Fibroblast of the aortic adventitia (primary cell): ENCODE results near the gene CACTIN. TPM values are rescaled to one million over a fixed set of nuclear protein-coding genes. Genes with fewer than 3 reads are reported as not detected.

Experiments
- DNase-seq: peaks from one replicate; pipeline ENCODE4 v3.0.0-alpha.2; 2010; ENCODE audit warnings: low read depth
- H3K4me3 ChIP-seq: 2 replicates; pipeline ENCODE4 v1.5.1; 2011; ENCODE audit warnings: low read depth, mild to moderate bottlenecking, control low read depth, low read length, moderate library complexity
- total RNA-seq: library from RNA; depleted of rRNA; stranded (reverse); fragments of >200 nt; gene quantifications from 2 replicates; pipeline ENCODE4 v1.2.3, GENCODE V29; 2012; ENCODE audit warnings: low replicate concordance
- TF ChIP-seq, protein P1 (sequence below): IDR thresholded peaks from 2 replicates; pipeline ENCODE4 v1.5.1; 2011; ENCODE audit warnings: mild to moderate bottlenecking, low read length, control low read depth, inconsistent platforms; ENCODE audit not compliant: insufficient read depth

Gene CACTIN
- total RNA-seq, 1 donor = 15.7 TPM

GRCh38 chr19:3605361-3605760, 21.2 kb downstream of the CACTIN start:
- peak overlapping the region; percentile 76 for H3K4me3 ChIP-seq
- DNase-seq = no peak
- TF ChIP-seq, protein P1, sequence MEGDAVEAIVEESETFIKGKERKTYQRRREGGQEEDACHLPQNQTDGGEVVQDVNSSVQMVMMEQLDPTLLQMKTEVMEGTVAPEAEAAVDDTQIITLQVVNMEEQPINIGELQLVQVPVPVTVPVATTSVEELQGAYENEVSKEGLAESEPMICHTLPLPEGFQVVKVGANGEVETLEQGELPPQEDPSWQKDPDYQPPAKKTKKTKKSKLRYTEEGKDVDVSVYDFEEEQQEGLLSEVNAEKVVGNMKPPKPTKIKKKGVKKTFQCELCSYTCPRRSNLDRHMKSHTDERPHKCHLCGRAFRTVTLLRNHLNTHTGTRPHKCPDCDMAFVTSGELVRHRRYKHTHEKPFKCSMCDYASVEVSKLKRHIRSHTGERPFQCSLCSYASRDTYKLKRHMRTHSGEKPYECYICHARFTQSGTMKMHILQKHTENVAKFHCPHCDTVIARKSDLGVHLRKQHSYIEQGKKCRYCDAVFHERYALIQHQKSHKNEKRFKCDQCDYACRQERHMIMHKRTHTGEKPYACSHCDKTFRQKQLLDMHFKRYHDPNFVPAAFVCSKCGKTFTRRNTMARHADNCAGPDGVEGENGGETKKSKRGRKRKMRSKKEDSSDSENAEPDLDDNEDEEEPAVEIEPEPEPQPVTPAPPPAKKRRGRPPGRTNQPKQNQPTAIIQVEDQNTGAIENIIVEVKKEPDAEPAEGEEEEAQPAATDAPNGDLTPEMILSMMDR = no peak

DNA sequence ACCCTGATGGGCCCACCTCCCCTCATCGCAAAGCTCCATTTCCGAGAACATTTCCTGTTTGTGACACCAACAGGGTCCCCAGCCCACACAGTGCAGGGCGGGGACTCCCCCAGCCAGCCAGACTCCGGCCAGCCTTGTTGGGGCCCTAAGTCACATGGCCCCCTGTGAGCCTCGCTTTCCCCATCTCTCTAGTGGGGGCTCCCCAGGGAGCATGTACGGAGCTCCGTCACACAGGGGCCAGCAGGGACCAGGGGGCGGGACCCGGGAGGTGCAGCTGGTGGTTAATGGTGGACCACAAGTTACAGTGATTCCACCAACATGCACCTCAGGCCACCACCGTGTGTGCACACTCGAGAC, 21.6 kb downstream of the CACTIN start:
- TF ChIP-seq, protein P1 = no peak
- no peak for DNase-seq
- no peak overlapping the region for H3K4me3 ChIP-seq

GRCh38 chr19:3604227-3604986, 22.2 kb downstream of the CACTIN start:
- H3K4me3 ChIP-seq = no peak overlapping the region
- DNase-seq = no peak
- TF ChIP-seq, protein P1 = no peak

DNA sequence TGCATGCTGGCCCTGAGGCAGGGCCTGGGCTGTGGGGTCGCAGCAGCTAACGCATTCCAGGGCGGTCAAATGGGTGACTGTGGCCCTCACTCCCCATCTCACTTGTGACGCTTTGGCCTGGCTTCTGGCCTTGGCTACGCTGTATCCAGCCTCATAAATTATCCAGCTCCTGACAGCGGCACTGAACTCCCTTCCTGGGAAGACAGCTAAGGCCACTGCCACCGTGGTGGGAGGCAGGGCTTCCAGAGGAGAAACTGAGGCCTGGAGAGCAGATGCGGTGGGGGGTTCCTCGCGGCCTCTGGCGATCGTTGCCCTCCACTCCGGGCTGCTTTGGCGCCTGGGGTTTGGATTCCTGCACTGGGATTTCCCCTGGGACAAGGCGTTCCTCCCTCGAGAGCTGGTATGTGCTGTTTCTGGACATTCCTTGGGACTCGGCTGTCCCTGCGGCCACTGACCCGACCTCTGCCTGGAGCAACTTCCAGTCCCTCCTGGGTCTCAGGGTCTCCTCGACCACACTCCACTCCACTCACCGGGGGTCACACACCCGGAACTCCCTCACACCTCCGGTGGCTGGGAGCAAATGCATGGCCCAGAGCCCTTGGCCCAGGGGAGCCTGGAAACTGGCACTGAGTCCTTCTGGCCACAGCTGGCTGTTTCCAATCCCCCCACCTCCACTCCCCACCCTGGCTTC, 23.3 kb downstream of the CACTIN start:
- H3K4me3 ChIP-seq = no peak overlapping the region
- TF ChIP-seq, protein P1 = no peak
- DNase-seq = no peak

GRCh38 chr19:3601021-3601420, 25.6 kb downstream of the CACTIN start:
- no peak for DNase-seq
- no peak overlapping the region for H3K4me3 ChIP-seq
- TF ChIP-seq, protein P1 = no peak

GRCh38 chr19:3599776-3600187, 26.8 kb downstream of the CACTIN start:
- H3K4me3 ChIP-seq = no peak overlapping the region
- DNase-seq = no peak
- TF ChIP-seq, protein P1 = peak; percentile 23
